Activated CD4-positive, alpha-beta T cell treated with anti-CD3 and anti-CD28 coated beads, Interleukin-2, Interleukin-4, amounts not matched to agents 100 ng/mL and 50 ng/mL, durations not matched to agents 16 hours and 8 hours (primary cell): ENCODE results near the gene BAIAP2L2.

ENCODE experiments used
- DNase-seq: peaks from one replicate; pipeline ENCODE4 v3.0.0-alpha.2; 2020; ENCODE audit warnings: low spot score

The BAIAP2L2 gene

GRCh38 chr22:38067761-38068360 lies 42.6 kb downstream of the BAIAP2L2 start:
- no peak for DNase-seq

- DNase-seq, result no peak
These were observed 43.5 kb downstream of the BAIAP2L2 start for GRCh38 chr22:38067028-38067415.

GRCh38 chr22:38066381-38067027 lies 44.0 kb downstream of the BAIAP2L2 start:
- no peak for DNase-seq

GRCh38 chr22:38065539-38065938 lies 44.9 kb downstream of the BAIAP2L2 start:
- DNase-seq, result no peak

GRCh38 chr22:38062791-38063190 lies 47.7 kb downstream of the BAIAP2L2 start:
- DNase-seq, result no peak

GRCh38 chr22:38056969-38057891 lies 53.3 kb downstream of the BAIAP2L2 start, which contains the start of gene PICK1:
Gene PICK1, plus strand, starts transcription at chr22:38057404. Its CDS starts 406 bp downstream, at chr22:38057810.
- peak; percentile 84 for DNase-seq

DNA sequence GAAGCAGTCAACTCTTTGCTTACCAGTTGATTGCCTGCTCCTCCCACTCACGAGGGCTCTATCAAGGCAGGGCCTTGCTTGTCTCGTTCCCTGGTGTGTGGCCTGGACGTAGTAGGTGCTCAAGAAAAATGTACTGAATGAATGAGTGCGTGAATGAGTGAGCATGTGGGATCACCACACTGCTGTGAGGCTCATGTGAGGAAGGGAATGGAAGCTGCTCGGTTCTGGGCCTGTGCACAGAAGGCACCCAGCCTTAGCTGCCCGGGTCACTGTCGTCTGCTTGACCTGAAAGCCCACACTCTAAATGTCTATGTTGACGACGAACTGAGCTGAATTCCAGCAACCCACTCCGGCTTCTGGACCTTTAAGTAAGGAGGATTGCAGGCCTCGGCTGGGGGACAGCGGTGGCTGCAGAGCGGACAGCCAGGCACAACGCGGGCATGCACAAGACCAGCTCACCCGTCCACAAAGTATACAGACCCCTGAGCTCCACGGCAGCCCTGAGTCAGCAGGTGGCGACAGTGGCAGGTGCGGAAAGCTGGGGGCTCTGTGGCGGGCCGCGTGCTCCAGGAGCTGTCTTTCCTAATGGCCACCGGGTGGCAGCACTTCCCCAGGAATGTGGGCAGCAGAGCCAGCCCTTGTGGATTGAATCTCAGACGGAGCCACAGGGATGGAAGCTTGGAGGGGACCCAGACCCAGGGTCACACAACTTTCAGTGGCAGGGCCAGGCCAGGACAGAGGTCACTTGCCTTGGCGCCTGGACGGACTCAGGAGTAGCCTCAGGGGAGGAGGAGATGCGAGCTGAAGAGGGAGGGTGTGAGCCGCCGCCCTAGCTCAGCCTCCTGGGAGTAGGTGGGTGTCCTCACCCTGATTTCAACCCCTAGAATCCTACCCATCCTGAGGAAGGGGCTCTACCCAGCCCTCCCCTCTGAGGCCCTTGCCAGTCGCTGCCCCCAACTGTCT lies 58.3 kb downstream of the BAIAP2L2 start:
- DNase-seq, result peak; percentile 76

- no peak for DNase-seq
These were observed 59.2 kb downstream of the BAIAP2L2 start for GRCh38 chr22:38051261-38051660.

GRCh38 chr22:38050720-38051119 lies 59.8 kb downstream of the BAIAP2L2 start:
- DNase-seq, result no peak

GRCh38 chr22:38049812-38050619 lies 60.5 kb downstream of the BAIAP2L2 start:
- no peak for DNase-seq

- no peak for DNase-seq
These were observed 64.3 kb downstream of the BAIAP2L2 start for GRCh38 chr22:38046070-38046748.

- no peak for DNase-seq
These were observed 67.1 kb downstream of the BAIAP2L2 start for GRCh38 chr22:38043151-38044039.

- DNase-seq, result no peak
These were observed 68.0 kb downstream of the BAIAP2L2 start for GRCh38 chr22:38042488-38042790.

DNA sequence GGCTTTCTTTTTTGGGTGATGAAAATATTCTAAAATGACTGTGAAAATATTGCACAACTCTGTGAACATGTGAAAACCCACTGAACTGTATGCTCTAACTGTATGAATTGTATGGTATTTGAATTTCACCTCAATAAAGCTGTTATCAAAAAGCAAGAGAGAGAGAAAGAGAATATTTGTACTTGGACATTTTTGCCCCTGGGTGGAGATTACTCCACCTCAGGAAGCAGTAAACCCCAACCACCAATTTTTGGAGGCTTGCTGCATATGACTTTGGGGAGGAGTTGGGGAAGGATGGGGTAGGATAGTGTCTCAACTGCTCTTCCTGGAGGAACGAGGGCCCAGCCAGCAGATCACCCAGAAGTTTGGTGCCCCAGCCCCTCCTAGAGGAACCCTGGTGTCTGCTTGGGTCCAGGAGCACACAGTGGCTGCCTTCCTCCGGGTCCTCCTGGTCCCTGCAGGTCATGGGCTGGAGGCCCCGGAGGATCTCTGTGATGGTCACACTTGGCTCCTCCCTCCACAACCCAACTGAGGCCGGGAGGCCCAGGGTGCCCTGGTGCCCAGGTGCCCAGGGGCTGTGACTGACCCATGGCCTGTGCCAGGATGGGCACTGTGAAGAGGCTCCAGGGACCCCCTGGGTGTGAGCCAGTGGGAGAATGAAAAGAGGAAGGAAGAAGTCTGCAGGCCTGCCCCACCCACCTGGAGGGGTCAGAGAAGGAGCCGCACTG lies 68.6 kb downstream of the BAIAP2L2 start:
- no peak for DNase-seq

DNA sequence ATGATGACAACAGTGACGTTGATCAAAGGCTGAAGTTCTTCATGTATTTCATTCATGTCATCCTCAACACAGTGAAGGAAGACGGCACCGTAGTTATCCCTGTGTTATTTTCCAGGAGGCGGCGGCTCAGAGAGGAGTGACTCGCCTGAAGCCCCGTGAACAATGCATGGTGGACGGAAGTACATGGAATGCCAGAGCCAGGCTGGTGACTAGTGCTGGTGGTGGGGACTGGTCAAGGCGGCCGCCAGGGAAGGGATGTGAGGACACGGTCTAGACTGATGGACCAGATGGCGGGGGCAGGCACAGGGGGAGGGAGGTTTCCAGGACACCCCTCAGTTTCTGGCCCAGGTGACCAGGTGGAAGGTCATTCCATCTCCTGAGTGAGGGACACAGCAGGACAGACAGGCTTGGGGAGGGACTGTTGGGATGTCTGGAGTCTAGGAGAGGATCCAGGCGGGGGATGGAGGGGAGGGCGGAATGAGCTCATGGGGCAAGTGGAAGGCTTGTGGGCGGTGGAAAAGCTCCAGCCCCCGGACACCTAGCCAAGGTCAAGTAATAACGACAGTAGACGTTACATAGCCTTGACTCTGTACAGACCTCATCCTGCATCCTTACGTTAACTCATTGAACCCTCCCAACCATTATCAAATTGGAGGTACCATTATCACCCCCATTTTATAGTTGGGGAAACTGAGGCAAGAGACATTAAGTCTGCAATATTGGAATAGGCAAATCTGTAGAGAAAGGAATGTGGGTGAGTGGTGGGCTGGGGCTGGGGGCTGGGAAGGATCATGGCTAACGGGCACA lies 69.3 kb downstream of the BAIAP2L2 start:
- no peak for DNase-seq

- no peak for DNase-seq
These were observed 71.3 kb downstream of the BAIAP2L2 start for GRCh38 chr22:38038890-38039812.

DNA sequence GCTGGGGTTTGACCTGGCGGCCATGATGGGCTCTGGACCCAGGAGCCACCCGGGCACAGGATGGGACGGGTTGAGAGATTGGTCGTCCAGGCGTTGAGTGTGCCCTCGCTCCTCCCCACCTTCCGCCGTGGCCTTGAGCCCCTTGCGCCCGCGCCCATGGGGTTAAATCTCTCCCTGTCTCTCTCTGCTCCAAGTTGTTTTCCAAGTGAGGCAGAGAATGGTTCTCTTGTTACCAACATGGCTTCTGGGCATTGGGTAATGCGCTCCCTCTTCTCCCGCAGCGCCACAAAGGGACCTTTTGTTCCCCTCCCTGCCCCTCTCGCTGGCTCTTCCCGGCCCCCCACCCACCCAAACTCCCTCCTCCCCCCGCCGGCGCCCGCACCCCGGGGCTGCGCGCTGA lies 72.1 kb downstream of the BAIAP2L2 start:
- no peak for DNase-seq
